ENCODE measurements around the gene TMEM145. TPM values are rescaled to one million over a fixed set of nuclear protein-coding genes. Genes with fewer than 3 reads are reported as not detected.

Gene TMEM145
- total and polyA plus RNA-seq, 10 of the 15 experiments (the other 5 are each of a cell fraction or from before 2014, with no cell fraction given): 0.04 to 0.97 (median 0.16) TPM; not detected in 4

DNA sequence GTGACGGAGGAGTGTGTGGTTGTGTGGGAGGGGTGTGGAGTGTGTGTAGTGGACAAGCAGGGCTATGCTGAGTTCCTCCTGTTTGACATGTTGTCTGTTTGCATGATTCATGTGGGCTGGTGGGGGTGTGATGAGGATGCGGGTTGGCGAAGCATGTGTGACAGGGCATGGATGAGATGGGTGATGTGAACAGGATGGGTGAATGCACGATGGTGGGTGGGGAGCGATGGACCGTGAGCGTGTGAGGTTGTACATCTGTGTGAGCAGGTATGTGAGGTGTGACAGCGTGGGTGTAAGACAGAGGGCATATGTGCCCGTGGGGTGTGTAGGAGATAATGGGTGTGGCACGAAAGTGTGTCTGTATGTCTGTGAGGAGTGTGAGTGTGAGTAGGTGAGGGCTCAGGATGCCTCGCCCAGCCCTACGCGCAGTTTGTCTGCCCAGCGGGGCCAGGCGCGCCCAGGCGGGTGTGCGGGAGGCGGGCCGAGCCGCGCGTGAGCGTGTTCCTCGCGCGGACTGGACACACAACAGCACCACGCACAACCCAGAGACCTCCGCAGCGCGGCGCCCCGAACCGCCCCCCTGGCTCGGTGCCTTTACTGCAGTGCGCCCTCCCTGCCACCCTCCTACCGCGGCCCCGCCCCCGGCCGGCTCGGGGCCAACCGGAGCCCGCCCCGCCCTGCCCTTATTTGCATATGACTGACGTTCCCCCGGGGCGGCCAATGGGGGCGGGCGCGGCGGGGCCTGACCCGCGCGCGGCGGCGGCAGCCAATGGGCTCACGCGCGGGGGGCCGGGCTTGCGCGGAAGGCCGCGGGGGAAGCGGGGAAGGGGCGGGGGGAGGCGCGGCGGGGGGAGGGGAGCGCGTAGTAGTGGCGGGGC, 29.7 kb upstream of the TMEM145 start:
- in situ Hi-C loops (cut with MboI): no loop called here
- ChIA-PET POLR2A (interaction anchor here (0.5 to 5.1 kb wide), 13 partner anchors 13 to 170 kb away, joined by 3 to 51 read pairs (median 4); partner anchors contain the start of genes GSK3A and POU2F2), CTCF (interaction anchor here (0.6 to 6.7 kb wide), 7 partner anchors 13 to 151 kb away, joined by 3 to 111 read pairs (median 4); partner anchors contain the start of gene GSK3A), RAD21 (ENCODE audit: unreplicated experiment) (interaction anchor here (0.8 to 5.5 kb wide), 4 partner anchors 39 to 155 kb away, joined by 3 to 82 read pairs (median 6); partner anchors contain the start of genes GSK3A and POU2F2), SMC1A (ENCODE audit: uncharacterized antibody, unreplicated experiment) (interaction anchor here (0.6 to 1.5 kb wide), 3 partner anchors 13 to 53 kb away, joined by 3 to 5 read pairs (median 4); no protein-coding TSS in a partner anchor)
- Histone ChIP-seq H3K27ac (ENCODE audit: control insufficient read depth, insufficient read depth) (peak overlapping the region; percentile 78), H2AFZ (ENCODE audit: control insufficient read depth, low read depth, low read length) (no peak overlapping the region; the same call in 1 of the 2 replicates), H4K20me1 (ENCODE audit: control insufficient read depth, insufficient read depth) (no peaks in the 10 kb centered on the region; the same call in 1 of the 2 replicates), H3K79me2 (ENCODE audit: control insufficient read depth, insufficient read depth, low read length) (peaks cover 36% of the 10 kb centered on the region), H3K4me3 (peak overlapping the region; percentile 61), H3K4me2 (ENCODE audit: control insufficient read depth, insufficient read depth) (peak overlapping the region; percentile 97), H3K36me3 (ENCODE audit: control insufficient read depth in 2 of 2, insufficient read depth in 2 of 2, low read length in 1 of 2) (peaks cover 5 to 6% of the 10 kb centered on the region in 2 experiments), H3K9me3 (replicated peaks; ENCODE audit: control insufficient read depth, insufficient read depth, low read length) (no peaks in the 10 kb centered on the region), H3K4me1 (ENCODE audit: control insufficient read depth, insufficient read depth, low read length) (peaks cover 50% of the 10 kb centered on the region), H3K27me3 (replicated peaks in 1 of 2; ENCODE audit: control insufficient read depth in 2 of 2, insufficient read depth in 2 of 2, low read length in 1 of 2) (no peaks in the 10 kb centered on the region), H3K9ac (ENCODE audit: control insufficient read depth, insufficient read depth, low read length) (peak overlapping the region; percentile 62; the same call in 1 of the 2 replicates)
- peak; percentile 49 for FAIRE-seq
- DNase-seq (ENCODE audit: low read depth, low spot score): peak; percentile 69
- no TSS peak for BruUV-seq (replicated peaks)
- peak; percentile 66 for ATAC-seq
- WGBS (ENCODE audit: insufficient coverage, insufficient replicate concordance, low lambda C conversion rate, missing lambda C conversion rate): 1% methylated on average over 27 of the region's 74 CpGs
- intact Hi-C loops (cut with micrococcal nuclease; ENCODE audit: unreplicated experiment): loop anchor here (2.0 to 5.0 kb wide), 4 partner anchors 15 to 176 kb away; partner anchors contain the start of genes CIC and POU2F2
- TF ChIP-seq YY1 (IDR thresholded peaks at IDR 0.05; ENCODE audit: low read depth, low read length) (no peak), RFX5 (IDR thresholded peaks at IDR 0.05; ENCODE audit: low read depth, low read length) (0 out of 2 replicates have a peak, but pooled peaks have one; percentile 45), TCF12 (IDR thresholded peaks at IDR 0.05; ENCODE audit: low read depth, low read length) (no peak), GABPA (IDR thresholded peaks at IDR 0.05; ENCODE audit: low read depth) (no peak), RCOR1 (conservative IDR thresholded peaks at IDR 0.05; ENCODE audit: low read depth, low read length) (no peak), EGR1 (IDR thresholded peaks at IDR 0.05; ENCODE audit: borderline replicate concordance in 1 of 2, low read depth in 2 of 2, low read length in 2 of 2) (peak in 1 of 2 experiments; percentile 70; a peak in 2 of 3 replicates), BHLHE40 (IDR thresholded peaks at IDR 0.05; ENCODE audit: borderline replicate concordance in 1 of 2, low read depth in 2 of 2, low read length in 1 of 2) (peak in 1 of 2 experiments; percentile 53; a peak in 2 of 4 replicates), BCL11A (IDR thresholded peaks at IDR 0.05; ENCODE audit: low read depth, low read length) (no peak), SIN3A (IDR thresholded peaks at IDR 0.05; ENCODE audit: low read depth, low read length) (no peak), RUNX3 (IDR thresholded peaks at IDR 0.05; ENCODE audit: low read length) (peak; percentile 51), POLR2AphosphoS5 (IDR thresholded peaks at IDR 0.05; ENCODE audit: low read length) (peak; percentile 41; the same call in 1 of the 2 replicates), GATAD2B (conservative IDR thresholded peaks at IDR 0.05; ENCODE audit: low read depth) (peak; percentile 92), IRF4 (IDR thresholded peaks at IDR 0.05; ENCODE audit: low read depth, low read length) (peak; percentile 20; the same call in 1 of the 2 replicates), SIX5 (IDR thresholded peaks at IDR 0.05; ENCODE audit: low read depth, low read length, severe bottlenecking) (no peak), SP1 (IDR thresholded peaks at IDR 0.05; ENCODE audit: low read depth, low read length) (peak; percentile 37), CBFB (IDR thresholded peaks at IDR 0.05; ENCODE audit: low read depth) (no peak)
- TF ChIP-seq, protein P1, sequence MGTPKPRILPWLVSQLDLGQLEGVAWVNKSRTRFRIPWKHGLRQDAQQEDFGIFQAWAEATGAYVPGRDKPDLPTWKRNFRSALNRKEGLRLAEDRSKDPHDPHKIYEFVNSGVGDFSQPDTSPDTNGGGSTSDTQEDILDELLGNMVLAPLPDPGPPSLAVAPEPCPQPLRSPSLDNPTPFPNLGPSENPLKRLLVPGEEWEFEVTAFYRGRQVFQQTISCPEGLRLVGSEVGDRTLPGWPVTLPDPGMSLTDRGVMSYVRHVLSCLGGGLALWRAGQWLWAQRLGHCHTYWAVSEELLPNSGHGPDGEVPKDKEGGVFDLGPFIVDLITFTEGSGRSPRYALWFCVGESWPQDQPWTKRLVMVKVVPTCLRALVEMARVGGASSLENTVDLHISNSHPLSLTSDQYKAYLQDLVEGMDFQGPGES (IDR thresholded peaks at IDR 0.05): no peak
- TF ChIP-seq, protein P2, sequence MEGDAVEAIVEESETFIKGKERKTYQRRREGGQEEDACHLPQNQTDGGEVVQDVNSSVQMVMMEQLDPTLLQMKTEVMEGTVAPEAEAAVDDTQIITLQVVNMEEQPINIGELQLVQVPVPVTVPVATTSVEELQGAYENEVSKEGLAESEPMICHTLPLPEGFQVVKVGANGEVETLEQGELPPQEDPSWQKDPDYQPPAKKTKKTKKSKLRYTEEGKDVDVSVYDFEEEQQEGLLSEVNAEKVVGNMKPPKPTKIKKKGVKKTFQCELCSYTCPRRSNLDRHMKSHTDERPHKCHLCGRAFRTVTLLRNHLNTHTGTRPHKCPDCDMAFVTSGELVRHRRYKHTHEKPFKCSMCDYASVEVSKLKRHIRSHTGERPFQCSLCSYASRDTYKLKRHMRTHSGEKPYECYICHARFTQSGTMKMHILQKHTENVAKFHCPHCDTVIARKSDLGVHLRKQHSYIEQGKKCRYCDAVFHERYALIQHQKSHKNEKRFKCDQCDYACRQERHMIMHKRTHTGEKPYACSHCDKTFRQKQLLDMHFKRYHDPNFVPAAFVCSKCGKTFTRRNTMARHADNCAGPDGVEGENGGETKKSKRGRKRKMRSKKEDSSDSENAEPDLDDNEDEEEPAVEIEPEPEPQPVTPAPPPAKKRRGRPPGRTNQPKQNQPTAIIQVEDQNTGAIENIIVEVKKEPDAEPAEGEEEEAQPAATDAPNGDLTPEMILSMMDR (IDR thresholded peaks at IDR 0.05 in 2 of 3, conservative IDR thresholded peaks at IDR 0.05 in 1 of 3; ENCODE audit: control insufficient read depth in 2 of 3, extremely low read depth in 1 of 3, insufficient read depth in 1 of 3, low read depth in 3 of 3, low read length in 3 of 3): peak in 1 of 3 experiments; percentile 22; a peak in 1 of 6 replicates
- TF ChIP-seq, protein P3, sequence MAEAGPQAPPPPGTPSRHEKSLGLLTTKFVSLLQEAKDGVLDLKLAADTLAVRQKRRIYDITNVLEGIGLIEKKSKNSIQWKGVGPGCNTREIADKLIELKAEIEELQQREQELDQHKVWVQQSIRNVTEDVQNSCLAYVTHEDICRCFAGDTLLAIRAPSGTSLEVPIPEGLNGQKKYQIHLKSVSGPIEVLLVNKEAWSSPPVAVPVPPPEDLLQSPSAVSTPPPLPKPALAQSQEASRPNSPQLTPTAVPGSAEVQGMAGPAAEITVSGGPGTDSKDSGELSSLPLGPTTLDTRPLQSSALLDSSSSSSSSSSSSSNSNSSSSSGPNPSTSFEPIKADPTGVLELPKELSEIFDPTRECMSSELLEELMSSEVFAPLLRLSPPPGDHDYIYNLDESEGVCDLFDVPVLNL (IDR thresholded peaks at IDR 0.05; ENCODE audit: low read depth, low read length): no peak

All from GM12878 (cell line).